Measurements from ENCODE around the gene SIAH2. TPM values are rescaled to one million over a fixed set of nuclear protein-coding genes. Genes with fewer than 3 reads are reported as not detected.

SIAH2 gene
- total RNA-seq, 1 donor = 30.2 TPM

GRCh38 chr3:150778793-150779401 lies 15.9 kb upstream of the SIAH2 start:
- TF ChIP-seq CTCF (IDR thresholded peaks at IDR 0.05; ENCODE audit: insufficient read depth, low read depth, low read length) = no peak
- no peak overlapping the region for H3K4me3 ChIP-seq (ENCODE audit: low read depth, low read length)
- no peak for DNase-seq (ENCODE audit: low read depth)

GRCh38 chr3:150775001-150775599 lies 12.1 kb upstream of the SIAH2 start:
- no peak for TF ChIP-seq CTCF (IDR thresholded peaks at IDR 0.05; ENCODE audit: insufficient read depth, low read depth, low read length)
- DNase-seq (ENCODE audit: low read depth) = no peak
- H3K4me3 ChIP-seq (ENCODE audit: low read depth, low read length) = no peak overlapping the region

- TF ChIP-seq CTCF (IDR thresholded peaks at IDR 0.05; ENCODE audit: insufficient read depth, low read depth, low read length) = no peak
- DNase-seq (ENCODE audit: low read depth) = no peak
These were observed 10.7 kb upstream of the SIAH2 start for GRCh38 chr3:150773616-150774192.

GRCh38 chr3:150771600-150771999 lies 8.6 kb upstream of the SIAH2 start:
- TF ChIP-seq CTCF (IDR thresholded peaks at IDR 0.05; ENCODE audit: insufficient read depth, low read depth, low read length) = no peak
- no peak overlapping the region for H3K4me3 ChIP-seq (ENCODE audit: low read depth, low read length)
- no peak for DNase-seq (ENCODE audit: low read depth)

More at GRCh38 chr3:150773616-150774192, 10.7 kb upstream of the SIAH2 start:
- H3K4me3 ChIP-seq (ENCODE audit: low read depth, low read length) = no peak overlapping the region

- H3K4me3 ChIP-seq (ENCODE audit: low read depth, low read length) = no peak overlapping the region
- TF ChIP-seq CTCF (IDR thresholded peaks at IDR 0.05; ENCODE audit: insufficient read depth, low read depth, low read length) = no peak
- no peak for DNase-seq (ENCODE audit: low read depth)
These were observed 7.7 kb upstream of the SIAH2 start for GRCh38 chr3:150770681-150771080.

- DNase-seq (ENCODE audit: low read depth) = no peak
- H3K4me3 ChIP-seq (ENCODE audit: low read depth, low read length) = no peak overlapping the region
- no peak for TF ChIP-seq CTCF (IDR thresholded peaks at IDR 0.05; ENCODE audit: insufficient read depth, low read depth, low read length)
These were observed 3.8 kb upstream of the SIAH2 start for GRCh38 chr3:150766742-150767141.
